HG02885 (cell line): Measurements from ENCODE around the gene HOMER1.

Source experiments
- ATAC-seq: cut with Tn5 transposase; IDR thresholded peaks from one replicate; pipeline ENCODE4 v1.9.1; 2021; ENCODE audit warnings: mild to moderate bottlenecking; ENCODE audit not compliant: unreplicated experiment, poor library complexity

Gene HOMER1, protein sequence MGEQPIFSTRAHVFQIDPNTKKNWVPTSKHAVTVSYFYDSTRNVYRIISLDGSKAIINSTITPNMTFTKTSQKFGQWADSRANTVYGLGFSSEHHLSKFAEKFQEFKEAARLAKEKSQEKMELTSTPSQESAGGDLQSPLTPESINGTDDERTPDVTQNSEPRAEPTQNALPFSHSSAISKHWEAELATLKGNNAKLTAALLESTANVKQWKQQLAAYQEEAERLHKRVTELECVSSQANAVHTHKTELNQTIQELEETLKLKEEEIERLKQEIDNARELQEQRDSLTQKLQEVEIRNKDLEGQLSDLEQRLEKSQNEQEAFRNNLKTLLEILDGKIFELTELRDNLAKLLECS

GRCh38 chr5:79513704-79514390, at the start of gene HOMER1:
Gene HOMER1 (minus strand): TSS chr5:79514134. CDS start chr5:79512774, 1,360 bp downstream.
- ATAC-seq = peak; percentile 67

DNA sequence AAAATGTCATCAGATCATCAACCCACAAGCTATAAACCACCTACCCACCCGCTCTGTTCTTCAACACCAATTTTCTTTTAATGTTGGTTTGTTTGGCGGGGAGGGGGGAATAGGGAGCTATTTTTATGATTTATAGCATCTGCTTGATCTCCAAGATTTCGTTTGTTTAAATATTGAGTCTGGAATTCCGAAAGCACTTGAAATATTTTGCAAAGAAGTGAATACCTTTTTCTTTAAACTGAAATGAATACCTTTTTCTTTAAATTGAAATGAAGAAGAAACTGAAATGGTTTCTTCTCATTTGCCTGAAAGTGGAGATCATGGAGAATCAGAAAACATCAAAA, 49.3 kb upstream of the HOMER1 start:
- ATAC-seq = no peak

DNA sequence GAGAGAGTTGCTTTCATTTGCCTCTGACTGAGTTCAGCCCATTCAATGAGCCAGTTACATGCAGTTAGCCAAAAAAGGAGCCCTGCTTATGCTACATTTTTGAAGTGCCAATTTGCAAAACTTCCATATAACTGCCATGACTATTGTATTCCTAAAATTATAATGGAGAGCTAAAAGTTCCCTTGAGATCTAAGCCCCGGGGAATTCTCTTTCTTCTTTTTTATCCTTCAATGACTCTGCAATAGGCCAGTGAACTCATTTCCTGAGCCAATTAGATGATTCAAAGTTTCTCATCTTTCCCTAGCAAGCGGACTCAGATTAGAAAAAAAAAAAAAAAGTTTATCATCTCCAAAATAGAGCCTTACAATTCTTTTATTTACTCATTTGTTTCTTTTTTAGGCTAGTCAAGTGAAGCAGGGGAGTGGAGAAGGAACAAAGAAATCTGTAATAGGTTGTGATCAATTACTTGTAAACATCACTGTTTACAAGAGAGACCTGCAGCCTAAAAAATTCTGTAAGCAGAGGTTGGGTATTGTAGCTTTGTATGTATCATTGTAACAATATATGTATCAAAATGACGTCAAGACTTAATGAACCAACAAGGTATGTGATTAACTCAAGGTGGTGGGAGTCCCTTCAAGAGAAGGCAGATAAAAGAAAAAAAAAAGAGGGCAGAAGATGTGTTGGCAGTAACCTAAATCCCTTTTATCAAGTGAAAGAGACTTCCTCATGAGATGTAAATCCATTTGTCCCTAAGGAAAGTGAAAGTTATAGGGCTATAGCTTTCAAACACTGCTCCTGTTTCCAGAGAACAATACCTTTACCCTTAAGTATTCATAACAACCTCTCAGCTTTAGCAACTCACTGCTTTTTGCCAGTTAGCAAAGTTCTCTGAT, 48.7 kb upstream of the HOMER1 start:
- ATAC-seq = no peak

DNA sequence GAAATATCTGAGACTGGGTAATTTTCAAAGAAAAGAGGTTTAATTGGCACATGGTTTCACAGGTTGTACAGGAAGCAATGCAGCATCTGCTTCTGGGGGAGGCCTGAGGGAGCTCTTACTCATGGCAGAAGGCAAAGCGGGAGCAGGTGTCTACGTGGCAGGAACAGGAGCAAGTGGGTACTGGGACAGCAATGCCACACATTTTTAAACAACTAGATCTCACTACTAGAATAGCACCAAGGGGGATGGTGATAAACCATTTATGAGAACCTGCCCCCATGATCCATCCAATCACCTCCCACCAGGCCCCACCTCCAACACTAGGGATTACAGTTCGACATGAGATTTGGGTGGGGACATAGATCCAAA, 47.6 kb upstream of the HOMER1 start:
- ATAC-seq = peak; percentile 43

DNA sequence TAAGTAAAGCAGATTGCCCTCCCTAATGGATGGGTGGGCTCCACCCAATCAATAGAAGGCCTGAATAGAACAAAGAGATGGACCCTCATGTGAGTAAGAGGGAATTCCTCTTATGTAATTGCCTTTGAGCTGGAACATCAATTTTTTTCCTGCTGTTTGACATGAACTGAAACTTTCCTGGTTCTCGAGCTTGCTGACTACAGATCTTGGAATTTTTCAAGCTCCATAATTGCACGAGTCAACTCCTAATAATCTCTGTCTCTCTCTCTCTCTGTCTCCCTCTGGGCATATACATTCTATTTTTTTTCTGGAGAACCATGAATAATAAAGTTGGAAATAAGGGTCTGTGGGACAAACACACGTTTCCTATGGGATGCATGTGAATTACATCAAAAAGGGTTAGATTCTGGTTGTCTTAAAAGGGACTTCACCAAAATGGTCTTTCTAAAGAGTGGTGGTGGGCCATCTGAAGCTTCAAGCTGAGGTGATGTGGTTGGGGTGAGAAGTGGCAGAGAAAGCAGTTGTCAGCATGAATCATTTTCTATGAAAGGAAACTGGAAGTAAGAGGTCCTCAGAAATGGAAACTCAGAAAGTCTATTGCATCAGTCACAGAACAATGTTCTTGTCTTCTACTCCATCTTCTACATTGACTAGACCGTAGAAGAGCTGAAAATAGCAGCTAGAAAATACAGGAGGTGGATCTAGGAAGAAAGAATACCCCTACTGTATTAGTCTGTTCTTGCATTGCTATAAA, 47.0 kb upstream of the HOMER1 start:
- peak; percentile 85 for ATAC-seq

DNA sequence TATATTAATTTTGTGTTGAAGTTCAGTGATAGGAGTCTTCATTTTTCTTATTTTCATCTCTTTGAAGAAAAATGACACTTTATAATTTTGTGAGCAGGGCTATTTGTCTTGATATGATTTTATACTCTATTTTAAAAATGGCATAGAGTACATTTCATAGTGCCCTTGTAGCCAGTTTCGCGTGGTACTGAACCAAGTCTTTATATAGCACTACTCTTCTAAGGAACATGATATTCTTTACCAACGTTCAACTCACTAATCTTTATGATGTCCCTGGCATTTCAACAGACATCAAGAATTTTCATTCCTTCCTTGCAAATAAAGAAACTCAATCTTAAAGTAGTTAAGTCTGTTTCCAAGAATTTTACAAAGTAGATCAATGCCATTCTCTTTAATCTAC, 41.5 kb upstream of the HOMER1 start:
- ATAC-seq = no peak

DNA sequence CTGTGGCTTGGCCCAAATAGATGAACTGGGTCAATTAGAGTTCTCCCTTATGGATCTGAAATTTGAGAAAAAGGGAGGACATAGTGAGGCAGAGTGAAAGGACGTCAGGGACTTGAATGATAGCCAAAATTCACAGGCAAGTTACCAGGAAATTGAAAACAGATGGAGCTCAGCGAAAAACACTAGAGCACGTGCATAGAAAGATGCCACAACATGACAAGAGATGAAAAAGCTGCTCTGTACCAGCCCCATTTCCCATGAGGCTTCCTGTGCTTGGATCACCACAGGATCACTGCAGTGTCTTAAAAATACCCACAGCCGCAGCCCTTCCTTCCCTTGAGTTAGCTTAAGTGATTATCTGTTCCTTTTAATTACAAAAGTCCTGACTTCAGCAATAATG, 39.0 kb upstream of the HOMER1 start:
- ATAC-seq = no peak

GRCh38 chr5:79547982-79548381, 34.0 kb upstream of the HOMER1 start:
- ATAC-seq = no peak

GRCh38 chr5:79547429-79547822, 33.5 kb upstream of the HOMER1 start:
- ATAC-seq = no peak

DNA sequence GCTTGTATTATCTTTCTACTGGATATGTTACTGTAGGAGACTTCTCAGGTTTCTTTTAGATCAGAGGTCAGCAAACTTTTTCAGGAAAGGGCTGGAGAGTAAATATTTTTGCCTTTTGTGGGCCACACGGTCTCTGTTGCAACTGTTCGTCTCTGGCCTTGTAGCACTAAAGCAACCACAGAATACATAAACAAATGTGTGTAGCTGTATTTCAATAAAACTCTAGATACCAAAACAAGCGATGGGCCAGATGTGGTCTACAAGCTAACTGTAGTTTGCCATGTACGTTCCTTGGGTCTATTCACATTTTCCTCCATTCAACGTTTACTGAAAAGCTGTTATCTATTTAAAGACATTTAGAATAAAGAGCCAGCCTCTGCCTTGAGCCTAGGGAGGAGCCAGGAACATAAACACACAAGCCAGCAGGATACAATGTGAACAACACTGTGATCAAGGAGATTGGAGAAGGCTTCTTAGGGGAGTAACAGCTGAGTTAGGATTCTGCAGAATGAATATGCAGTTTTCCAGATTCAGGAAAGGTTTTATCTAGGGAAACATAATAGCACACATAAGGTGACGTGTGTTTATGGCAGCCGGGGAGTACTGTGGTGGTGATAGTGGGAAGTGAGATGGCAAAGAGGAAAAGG, 33.0 kb upstream of the HOMER1 start:
- no peak for ATAC-seq

- ATAC-seq = no peak
Measured at GRCh38 chr5:79544131-79544530, 30.2 kb upstream of the HOMER1 start.

GRCh38 chr5:79540939-79541338, 27.0 kb upstream of the HOMER1 start:
- no peak for ATAC-seq

GRCh38 chr5:79536193-79536906, 22.4 kb upstream of the HOMER1 start:
- no peak for ATAC-seq

GRCh38 chr5:79535477-79536192, 21.7 kb upstream of the HOMER1 start:
- no peak for ATAC-seq

DNA sequence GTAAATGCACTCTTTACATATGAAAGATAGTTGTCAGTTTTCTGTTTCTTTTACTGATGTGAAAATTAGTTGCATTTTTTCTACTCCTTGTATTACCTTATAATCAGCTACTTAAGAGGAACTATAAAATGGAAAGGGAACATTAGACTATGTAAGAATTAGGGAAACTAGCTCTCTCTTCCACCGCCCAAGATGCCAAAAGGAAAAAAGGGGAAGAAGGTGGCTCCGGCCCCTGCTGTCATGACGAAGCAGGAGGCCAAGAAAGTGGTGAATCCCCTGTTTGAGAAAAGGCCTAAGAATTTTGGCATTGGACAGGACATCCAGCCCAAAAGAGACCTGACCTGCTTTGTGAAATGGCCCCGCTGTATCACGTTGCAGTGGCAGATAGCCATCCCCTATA, 15.2 kb upstream of the HOMER1 start:
- ATAC-seq = no peak

DNA sequence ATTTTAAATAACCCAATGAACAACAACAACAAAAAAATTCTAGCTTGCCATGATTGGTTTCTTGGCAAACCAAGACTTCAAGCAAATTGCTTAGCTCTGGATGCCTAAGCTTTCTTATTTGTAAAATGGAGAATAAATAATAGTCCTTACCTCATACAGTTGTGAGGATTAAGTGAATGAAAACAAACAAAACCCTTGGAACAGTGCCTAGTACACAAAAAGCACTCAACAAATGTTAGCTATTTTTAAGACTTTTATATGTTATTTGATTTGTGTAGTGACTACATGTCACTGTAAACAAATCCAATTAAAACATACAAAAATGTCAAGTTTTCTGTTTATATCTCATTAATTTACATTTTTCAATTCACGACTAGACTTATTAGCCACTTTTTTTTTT, 13.5 kb upstream of the HOMER1 start:
- ATAC-seq = no peak

GRCh38 chr5:79526928-79527327, 13.0 kb upstream of the HOMER1 start:
- ATAC-seq = no peak

DNA sequence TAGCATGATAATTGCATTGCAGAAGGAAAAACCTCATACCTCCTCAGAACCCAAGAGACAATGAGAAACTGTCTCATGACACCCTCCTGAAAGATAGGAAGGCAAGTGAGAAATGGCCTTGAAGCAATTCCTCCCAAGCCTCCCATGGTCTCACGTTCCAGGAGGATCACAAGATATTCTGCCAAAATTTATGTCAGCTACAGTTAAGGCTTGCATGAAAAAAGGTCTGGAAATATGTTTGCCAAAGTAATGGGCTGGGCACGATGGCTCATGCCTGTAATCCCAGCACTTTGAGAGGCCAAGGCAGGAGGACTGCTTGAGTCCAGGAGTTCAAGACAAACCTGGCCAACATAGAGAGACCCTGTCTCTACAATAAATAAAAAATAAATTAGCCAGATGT, 12.6 kb upstream of the HOMER1 start:
- ATAC-seq = no peak

DNA sequence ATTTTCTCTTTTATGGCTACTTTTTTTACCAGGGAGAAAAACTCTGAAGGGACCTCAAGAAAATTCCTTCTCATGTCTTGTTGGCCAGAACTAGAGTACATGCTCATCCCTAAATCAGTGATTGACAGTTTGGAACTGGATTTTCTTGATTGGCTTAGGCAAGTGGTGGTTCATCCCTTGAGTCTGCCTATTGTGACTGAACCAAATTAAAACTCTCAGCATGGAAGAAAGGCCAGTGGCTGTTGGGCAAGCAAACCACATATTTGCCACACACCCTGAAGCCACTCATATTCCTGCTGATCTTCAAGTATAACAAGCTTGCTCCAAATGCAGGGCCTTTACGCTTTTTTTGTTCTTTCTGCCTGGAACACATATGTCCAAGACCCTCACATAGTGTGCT, 7.2 kb upstream of the HOMER1 start:
- ATAC-seq = no peak
